Measurements from ENCODE around the gene SLC25A23. TPM values are rescaled to one million over a fixed set of nuclear protein-coding genes. Genes with fewer than 3 reads are reported as not detected.
A peak's percentile ranks its signal among the peaks of the same experiment; 100 is the strongest.

The SLC25A23 gene
- total RNA-seq, 1 donor from 2014 or later = 44.9 TPM

GRCh38 chr19:6393983-6394412, 65.6 kb downstream of the SLC25A23 start:
- Histone ChIP-seq H3K27ac (peak overlapping the region; percentile 99), H3K9me3 (no peaks in the 10 kb centered on the region), H3K27me3 (ENCODE audit: low read depth) (no peaks in the 10 kb centered on the region), H3K4me3 (peak overlapping the region; percentile 79), H3K36me3 (peaks cover 19% of the 10 kb centered on the region), H3K4me1 (peaks cover 10% of the 10 kb centered on the region)
- no peak for ATAC-seq
- intact Hi-C loops (cut with DNase I) = no loop called here
- no peak for TF ChIP-seq CTCF (IDR thresholded peaks at IDR 0.05)
- DNase-seq = no peak

GRCh38 chr19:6393074-6393982, 66.3 kb downstream of the SLC25A23 start, which contains the start of gene GTF2F1:
Gene GTF2F1, minus strand, starts transcription at chr19:6393164. Its CDS starts 169 bp downstream, at chr19:6392995.
- peak within 1 kb of the TSS; percentile 99 for H3K27ac ChIP-seq
- TF ChIP-seq CTCF (IDR thresholded peaks at IDR 0.05) = peak; percentile 21
- H3K27me3 ChIP-seq (ENCODE audit: low read depth) = no peaks in the 10 kb centered on the region
- ATAC-seq (peak; percentile 94 to 96), DNase-seq (peak; percentile 96)
- H3K4me1 ChIP-seq = peaks cover 10% of the 10 kb centered on the region
- H3K9me3 ChIP-seq = no peaks in the 10 kb centered on the region
- intact Hi-C loops (cut with DNase I) = no loop called here
- H3K36me3 ChIP-seq = peaks cover 26% of the 10 kb centered on the region
- peak within 1 kb of the TSS; percentile 79 for H3K4me3 ChIP-seq

GRCh38 chr19:6392221-6393073, 67.1 kb downstream of the SLC25A23 start:
- no peak for TF ChIP-seq CTCF (IDR thresholded peaks at IDR 0.05)
- H3K27ac ChIP-seq = peak overlapping the region; percentile 99
- DNase-seq (no peak), ATAC-seq (peak in 1 of 2 donors; percentile 14)
- H3K4me3 ChIP-seq = peak overlapping the region; percentile 79
- no peaks in the 10 kb centered on the region for H3K27me3 ChIP-seq (ENCODE audit: low read depth)
- peaks cover 35% of the 10 kb centered on the region for H3K36me3 ChIP-seq
- peaks cover 10% of the 10 kb centered on the region for H3K4me1 ChIP-seq
- intact Hi-C loops (cut with DNase I) = no loop called here
- no peaks in the 10 kb centered on the region for H3K9me3 ChIP-seq

Small RNA genes within 50 kb of the gene (microRNA-seq; reads per million reads assigned to microRNA genes)
- 2.5 reads per million for gene MIR3940 (ENCODE audit: borderline number of aligned reads)
- gene MIR6790 (ENCODE audit: borderline number of aligned reads) = not detected

Other genes starting within 250 kb of the SLC25A23 start
- 61.9 TPM for gene MLLT1, start 179.8 kb downstream of the SLC25A23 start, total RNA-seq
- gene ACER1, start 126.2 kb downstream of the SLC25A23 start, total RNA-seq = not detected
- gene CLPP, start 98.3 kb downstream of the SLC25A23 start, total RNA-seq = 48.7 TPM
- gene ALKBH7, start 87.0 kb downstream of the SLC25A23 start, total RNA-seq = 61.5 TPM
- gene PSPN, start 83.9 kb downstream of the SLC25A23 start, total RNA-seq = 2.2 TPM
- gene GTF2F1, start 66.6 kb downstream of the SLC25A23 start, total RNA-seq = 49.4 TPM
- 173 TPM for gene KHSRP, start 35.0 kb downstream of the SLC25A23 start, total RNA-seq
- gene SLC25A41, start 26.0 kb downstream of the SLC25A23 start, total RNA-seq = not detected
- 36.3 TPM for gene CRB3, start 4.5 kb upstream of the SLC25A23 start, total RNA-seq
- 15.1 TPM for gene DENND1C, start 22.0 kb upstream of the SLC25A23 start, total RNA-seq
- 1.2 TPM for gene TUBB4A, start 42.5 kb upstream of the SLC25A23 start, total RNA-seq
- 4.1 TPM for gene TNFSF9, start 71.2 kb upstream of the SLC25A23 start, total RNA-seq
- gene CD70, start 131.4 kb upstream of the SLC25A23 start, total RNA-seq = 2.6 TPM
- gene TNFSF14, start 210.4 kb upstream of the SLC25A23 start, total RNA-seq = 3.3 TPM

Data from lower lobe of right lung (tissue), 2 donors.